Measurements from ENCODE around the gene BRAP.
A peak's percentile ranks its signal among the peaks of the same experiment; 100 is the strongest.
"Not testable (repeated sequence)": the region's sequence is repeated elsewhere in the genome, so short reads cannot be mapped to it uniquely, and the experiment has no call there.

Gene BRAP

GRCh38 chr12:111720457-111720856, 34.7 kb upstream of the BRAP start:
- no peak for TF ChIP-seq CTCF (IDR thresholded peaks at IDR 0.05; ENCODE audit: low read depth, low read length)
- no peak for DNase-seq (ENCODE audit: low read depth, low spot score)
- in situ Hi-C loops (cut with HindIII; ENCODE audit: low sequenced_read_pairs) = no loop called here
- H3K4me3 ChIP-seq (ENCODE audit: low read depth, low read length) = no peak overlapping the region

GRCh38 chr12:111719316-111719715, 33.6 kb upstream of the BRAP start:
- H3K4me3 ChIP-seq (ENCODE audit: low read depth, low read length); in situ Hi-C loops (cut with HindIII; ENCODE audit: low sequenced_read_pairs); DNase-seq (ENCODE audit: low read depth, low spot score): not testable (repeated sequence)

- DNase-seq (ENCODE audit: low read depth, low spot score) = peak; percentile 10
- in situ Hi-C loops (cut with HindIII; ENCODE audit: low sequenced_read_pairs) = no loop called here
- TF ChIP-seq CTCF (IDR thresholded peaks at IDR 0.05; ENCODE audit: low read depth, low read length) = no peak
These were observed 29.5 kb upstream of the BRAP start for GRCh38 chr12:111715279-111715678.

GRCh38 chr12:111706145-111706544, 20.4 kb upstream of the BRAP start:
- in situ Hi-C loops (cut with HindIII; ENCODE audit: low sequenced_read_pairs) = no loop called here
- no peak for TF ChIP-seq CTCF (IDR thresholded peaks at IDR 0.05; ENCODE audit: low read depth, low read length)
- no peak for DNase-seq (ENCODE audit: low read depth, low spot score)
- no peak overlapping the region for H3K4me3 ChIP-seq (ENCODE audit: low read depth, low read length)

More at GRCh38 chr12:111715279-111715678, 29.5 kb upstream of the BRAP start:
- H3K4me3 ChIP-seq (ENCODE audit: low read depth, low read length) = no peak overlapping the region

GRCh38 chr12:111705672-111706071, 19.9 kb upstream of the BRAP start:
- H3K4me3 ChIP-seq (ENCODE audit: low read depth, low read length) = no peak overlapping the region
- DNase-seq (ENCODE audit: low read depth, low spot score) = no peak
- in situ Hi-C loops (cut with HindIII; ENCODE audit: low sequenced_read_pairs) = no loop called here
- TF ChIP-seq CTCF (IDR thresholded peaks at IDR 0.05; ENCODE audit: low read depth, low read length) = no peak

- no peak for TF ChIP-seq CTCF (IDR thresholded peaks at IDR 0.05; ENCODE audit: low read depth, low read length)
- no peak for DNase-seq (ENCODE audit: low read depth, low spot score)
- H3K4me3 ChIP-seq (ENCODE audit: low read depth, low read length) = no peak overlapping the region
- in situ Hi-C loops (cut with HindIII; ENCODE audit: low sequenced_read_pairs) = no loop called here
These were observed 14.2 kb upstream of the BRAP start for GRCh38 chr12:111699962-111700361.

GRCh38 chr12:111693818-111694217, 8.1 kb upstream of the BRAP start:
- no peak for DNase-seq (ENCODE audit: low read depth, low spot score)
- in situ Hi-C loops (cut with HindIII; ENCODE audit: low sequenced_read_pairs) = no loop called here
- no peak for TF ChIP-seq CTCF (IDR thresholded peaks at IDR 0.05; ENCODE audit: low read depth, low read length)
- H3K4me3 ChIP-seq (ENCODE audit: low read depth, low read length) = no peak overlapping the region
